ENCODE measurements around the gene ZNF774. TPM values are rescaled to one million over a fixed set of nuclear protein-coding genes. Genes with fewer than 3 reads are reported as not detected.

Gene ZNF774
- total and polyA plus RNA-seq, 2 experiments from 2014 or later = 0.22 to 1.6 TPM

- Histone ChIP-seq H2AFZ (peak overlapping the region; percentile 39; the same call in 1 of the 2 replicates), H3K4me1 (ENCODE audit: insufficient read depth) (peaks cover 14% of the 10 kb centered on the region), H4K20me1 (ENCODE audit: insufficient read depth) (no peaks in the 10 kb centered on the region), H3K4me3 (no peak overlapping the region), H3K27ac (peak overlapping the region; percentile 30), H3F3A (ENCODE audit: insufficient read depth) (peaks cover 14% of the 10 kb centered on the region), H3K9me3 (ENCODE audit: low read depth) (no peaks in the 10 kb centered on the region), H3K9me2 (ENCODE audit: insufficient read depth) (no peaks in the 10 kb centered on the region), H3K36me3 (ENCODE audit: low read depth) (no peaks in the 10 kb centered on the region), H3K79me2 (ENCODE audit: insufficient read depth) (no peaks in the 10 kb centered on the region), H3K4me2 (ENCODE audit: unreplicated experiment) (peak overlapping the region; percentile 29), H3K27me3 (replicated peaks; ENCODE audit: insufficient read depth) (no peaks in the 10 kb centered on the region), H3K9ac (no peak overlapping the region)
- in situ Hi-C loops (cut with MboI) = no loop called here
- no peak for TF ChIP-seq EZH2phosphoT487 (IDR thresholded peaks at IDR 0.05; ENCODE audit: insufficient read depth, low read depth)
- TF ChIP-seq EZH2 (IDR thresholded peaks at IDR 0.05; ENCODE audit: insufficient read depth, poor library complexity, severe bottlenecking) = no peak
- 48 to 50% methylated on average over 5 of the region's 5 CpGs for WGBS, 2 experiments (ENCODE audit: low coverage in 1 of 2, low lambda C conversion rate in 2 of 2, missing lambda C conversion rate in 2 of 2)
- DNase-seq = peak; percentile 75
Observed at GRCh38 chr15:90336705-90337141, 15.4 kb upstream of the ZNF774 start.

DNA sequence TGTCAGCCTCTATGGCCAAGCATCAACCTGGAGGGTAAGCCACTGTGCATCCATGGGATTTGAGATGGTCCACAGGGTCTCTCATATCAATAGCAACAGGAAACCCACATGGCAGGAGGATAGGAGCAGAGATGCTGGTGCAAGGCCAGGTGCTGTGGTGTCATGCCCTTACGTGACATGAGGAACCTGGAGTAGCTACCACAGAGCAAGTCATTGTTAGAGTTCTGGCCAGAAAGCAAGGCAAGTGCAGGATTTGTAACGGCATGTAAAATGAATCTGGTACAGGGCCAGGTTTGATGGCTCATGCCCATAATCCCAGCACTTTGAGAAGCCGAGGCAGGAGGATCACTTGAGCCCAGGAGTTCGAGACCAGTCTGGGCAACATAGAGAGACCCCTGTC lies 14.8 kb upstream of the ZNF774 start:
- Histone ChIP-seq H2AFZ (0 out of 2 replicates have a peak overlapping the region, but pooled peaks have one; percentile 39), H3K4me3 (no peak overlapping the region), H3K9me3 (ENCODE audit: low read depth) (no peaks in the 10 kb centered on the region), H3K4me2 (ENCODE audit: unreplicated experiment) (peak overlapping the region; percentile 29), H3K9ac (no peak overlapping the region), H3K9me2 (ENCODE audit: insufficient read depth) (no peaks in the 10 kb centered on the region), H3F3A (ENCODE audit: insufficient read depth) (peaks cover 14% of the 10 kb centered on the region), H3K27me3 (replicated peaks; ENCODE audit: insufficient read depth) (no peaks in the 10 kb centered on the region), H4K20me1 (ENCODE audit: insufficient read depth) (no peaks in the 10 kb centered on the region), H3K79me2 (ENCODE audit: insufficient read depth) (no peaks in the 10 kb centered on the region), H3K36me3 (ENCODE audit: low read depth) (no peaks in the 10 kb centered on the region), H3K27ac (peak overlapping the region; percentile 16; the same call in 1 of the 2 replicates), H3K4me1 (ENCODE audit: insufficient read depth) (peaks cover 14% of the 10 kb centered on the region)
- in situ Hi-C loops (cut with MboI) = no loop called here
- no peak for DNase-seq
- WGBS, 2 experiments (ENCODE audit: low coverage in 1 of 2, low lambda C conversion rate in 2 of 2, missing lambda C conversion rate in 2 of 2) = 95 to 96% methylated on average over 4 of the region's 4 CpGs
- TF ChIP-seq EZH2 (IDR thresholded peaks at IDR 0.05; ENCODE audit: insufficient read depth, poor library complexity, severe bottlenecking) = no peak

DNA sequence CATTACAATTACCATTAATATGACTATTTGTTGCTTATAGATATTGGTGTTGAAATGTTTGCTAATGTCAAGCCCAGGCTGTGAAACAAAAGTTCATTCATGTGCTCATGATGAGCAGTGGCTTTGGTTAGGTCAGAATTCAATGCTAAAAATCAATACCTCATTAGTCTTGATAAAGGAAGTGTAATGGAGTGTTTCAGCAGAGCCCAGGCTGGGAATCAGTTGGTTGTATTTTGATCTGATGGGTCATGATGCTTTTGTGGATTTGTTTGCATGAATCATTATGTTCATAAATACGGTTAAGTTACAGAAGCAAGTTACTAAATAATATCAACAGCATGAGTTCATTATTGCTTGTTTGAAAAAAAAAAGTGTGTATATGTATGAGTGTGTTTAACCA lies 13.6 kb upstream of the ZNF774 start:
- peaks cover 14% of the 10 kb centered on the region for H3F3A ChIP-seq (ENCODE audit: insufficient read depth)
- TF ChIP-seq EZH2phosphoT487 (IDR thresholded peaks at IDR 0.05; ENCODE audit: insufficient read depth, low read depth) = no peak
- no peak for TF ChIP-seq EZH2 (IDR thresholded peaks at IDR 0.05; ENCODE audit: insufficient read depth, poor library complexity, severe bottlenecking)
- peaks cover 21% of the 10 kb centered on the region for H3K4me1 ChIP-seq (ENCODE audit: insufficient read depth)
- no peaks in the 10 kb centered on the region for H3K79me2 ChIP-seq (ENCODE audit: insufficient read depth)
- no peaks in the 10 kb centered on the region for H4K20me1 ChIP-seq (ENCODE audit: insufficient read depth)
- no peaks in the 10 kb centered on the region for H3K27me3 ChIP-seq (replicated peaks; ENCODE audit: insufficient read depth)
- in situ Hi-C loops (cut with MboI) = no loop called here
- no peak overlapping the region for H3K27ac ChIP-seq
- WGBS, 2 experiments (ENCODE audit: low coverage in 1 of 2, low lambda C conversion rate in 2 of 2, missing lambda C conversion rate in 2 of 2) = 18 to 27% methylated on average over 1 of the region's 1 CpG
- H3K9me2 ChIP-seq (ENCODE audit: insufficient read depth) = no peaks in the 10 kb centered on the region
- no peak overlapping the region for H3K4me2 ChIP-seq (ENCODE audit: unreplicated experiment)
- no peak for DNase-seq
- no peak overlapping the region for H3K9ac ChIP-seq
- no peak overlapping the region for H2AFZ ChIP-seq
- H3K36me3 ChIP-seq (ENCODE audit: low read depth) = no peaks in the 10 kb centered on the region
- H3K4me3 ChIP-seq = no peak overlapping the region
- no peaks in the 10 kb centered on the region for H3K9me3 ChIP-seq (ENCODE audit: low read depth)

DNA sequence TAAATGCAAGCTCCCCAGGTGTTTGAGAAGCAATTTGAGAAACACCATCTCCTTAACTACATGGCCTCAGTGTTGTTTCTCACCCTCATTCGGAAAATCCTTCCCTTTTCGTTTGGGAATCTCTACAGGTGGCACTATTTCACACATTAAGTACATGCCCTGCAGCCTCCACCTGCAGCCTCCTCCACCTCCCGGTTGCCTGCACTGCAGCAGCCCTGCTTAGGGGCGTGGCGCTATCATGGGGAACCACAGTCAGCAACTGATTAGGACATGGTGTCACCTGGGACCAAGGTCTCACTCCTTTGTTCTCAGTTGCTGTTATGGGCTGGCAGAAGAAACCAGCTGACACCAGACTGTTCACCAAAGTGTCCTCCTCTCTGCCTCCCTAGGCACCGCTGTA lies 11.7 kb upstream of the ZNF774 start:
- H3K36me3 ChIP-seq (ENCODE audit: low read depth) = no peaks in the 10 kb centered on the region
- H3K27ac ChIP-seq = no peak overlapping the region
- in situ Hi-C loops (cut with MboI) = no loop called here
- TF ChIP-seq EZH2phosphoT487 (IDR thresholded peaks at IDR 0.05; ENCODE audit: insufficient read depth, low read depth) (no peak), EZH2 (IDR thresholded peaks at IDR 0.05; ENCODE audit: insufficient read depth, poor library complexity, severe bottlenecking) (no peak)
- no peak overlapping the region for H3K4me3 ChIP-seq
- H3K9me2 ChIP-seq (ENCODE audit: insufficient read depth) = no peaks in the 10 kb centered on the region
- no peak for DNase-seq
- H3K27me3 ChIP-seq (replicated peaks; ENCODE audit: insufficient read depth) = no peaks in the 10 kb centered on the region
- H2AFZ ChIP-seq = no peak overlapping the region
- peaks cover 21% of the 10 kb centered on the region for H3K4me1 ChIP-seq (ENCODE audit: insufficient read depth)
- WGBS, 2 experiments (ENCODE audit: low coverage in 1 of 2, low lambda C conversion rate in 2 of 2, missing lambda C conversion rate in 2 of 2) = 65 to 68% methylated on average over 6 of the region's 6 CpGs
- H4K20me1 ChIP-seq (ENCODE audit: insufficient read depth) = no peaks in the 10 kb centered on the region
- peaks cover 14% of the 10 kb centered on the region for H3F3A ChIP-seq (ENCODE audit: insufficient read depth)
- H3K9ac ChIP-seq = no peak overlapping the region
- H3K4me2 ChIP-seq (ENCODE audit: unreplicated experiment) = no peak overlapping the region
- no peaks in the 10 kb centered on the region for H3K9me3 ChIP-seq (ENCODE audit: low read depth)
- H3K79me2 ChIP-seq (ENCODE audit: insufficient read depth) = no peaks in the 10 kb centered on the region

All from GM23248 (cell line).